ENCODE results near the gene FHL1. TPM values are rescaled to one million over a fixed set of nuclear protein-coding genes. Genes with fewer than 3 reads are reported as not detected.
"Not testable (repeated sequence)": the region's sequence is repeated elsewhere in the genome, so short reads cannot be mapped to it uniquely, and the experiment has no call there.

The FHL1 gene
- total RNA-seq, 1 donor from 2014 or later, result 68.3 TPM

DNA sequence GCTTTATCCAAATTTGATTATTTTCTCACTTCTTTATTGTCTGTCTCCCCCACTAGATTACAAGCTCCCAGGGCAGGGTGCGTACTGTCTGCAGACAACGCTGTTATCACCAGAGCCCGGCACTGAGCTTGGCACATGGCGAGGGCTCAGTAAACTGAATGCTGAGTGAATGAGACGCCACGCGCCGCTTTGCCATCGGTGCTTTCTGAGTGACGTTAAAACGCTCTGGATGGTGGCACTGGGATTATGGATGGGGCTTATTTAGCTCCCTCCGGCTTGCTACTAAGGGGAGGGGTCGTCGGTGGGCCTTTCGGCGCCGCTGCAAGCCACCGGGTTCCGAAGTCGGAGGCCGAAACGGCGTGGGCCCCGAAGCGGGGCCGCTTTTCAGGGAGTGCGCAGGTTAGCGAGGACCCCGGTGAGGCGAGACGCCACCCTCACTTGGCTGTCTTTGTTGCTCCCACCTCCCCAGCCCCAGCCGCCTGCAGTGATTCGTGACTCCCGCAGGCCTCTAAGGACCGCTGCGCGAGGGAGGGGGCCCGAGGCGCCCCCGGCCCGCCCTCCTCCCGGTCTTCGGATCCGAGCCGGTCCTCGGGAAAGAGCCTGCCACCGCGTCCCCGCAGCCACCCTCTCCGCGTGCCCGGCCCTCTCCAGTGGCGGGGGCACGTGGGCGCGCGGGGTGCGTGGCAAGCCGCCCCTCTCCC, 569 bp upstream of the FHL1 start:
- no peak for DNase-seq (ENCODE audit: extremely low read depth, low read depth, low spot score)

DNA sequence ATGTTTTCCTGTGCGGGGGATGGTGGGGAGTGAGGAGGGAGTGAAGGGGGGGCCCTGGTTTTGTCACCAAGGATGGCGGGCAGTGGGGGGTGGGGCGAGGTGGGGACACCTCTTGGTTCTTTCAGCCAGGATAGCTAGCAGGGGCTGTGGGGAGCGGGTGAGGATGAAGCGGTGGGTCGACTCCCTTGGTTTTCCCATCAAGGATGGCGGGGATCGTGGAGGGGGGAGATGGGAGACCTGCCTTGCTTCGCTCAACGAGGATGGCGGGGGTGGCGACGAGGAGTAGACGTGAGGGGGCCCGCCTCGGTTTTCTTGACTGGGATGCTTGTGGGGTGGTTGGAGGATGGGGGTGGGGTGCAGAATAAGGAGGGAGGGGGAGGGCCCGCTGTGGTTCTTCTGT, 643 bp downstream of the FHL1 start:
- DNase-seq (ENCODE audit: extremely low read depth, low read depth, low spot score), result no peak

DNA sequence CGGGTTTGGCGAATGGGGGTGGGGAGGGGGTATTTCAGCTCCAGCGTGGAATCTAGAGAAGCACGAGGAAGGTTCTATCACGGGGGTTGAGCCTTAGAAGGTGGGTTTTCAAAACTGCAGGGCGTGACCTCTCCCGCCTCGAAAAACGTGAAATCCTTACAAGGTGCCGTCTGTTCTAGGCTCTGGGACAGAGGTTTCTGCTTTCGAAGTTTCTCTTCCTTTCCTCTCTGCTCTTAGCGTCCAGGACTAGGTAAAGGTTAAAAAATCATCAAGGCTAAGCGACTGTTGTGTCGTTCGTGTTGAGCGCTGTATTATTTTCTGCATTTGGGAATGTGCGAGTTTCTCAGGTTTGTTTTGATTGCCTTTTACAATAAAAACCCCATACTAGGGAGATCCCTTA, 1.1 kb downstream of the FHL1 start:
- no peak for DNase-seq (ENCODE audit: extremely low read depth, low read depth, low spot score)

DNA sequence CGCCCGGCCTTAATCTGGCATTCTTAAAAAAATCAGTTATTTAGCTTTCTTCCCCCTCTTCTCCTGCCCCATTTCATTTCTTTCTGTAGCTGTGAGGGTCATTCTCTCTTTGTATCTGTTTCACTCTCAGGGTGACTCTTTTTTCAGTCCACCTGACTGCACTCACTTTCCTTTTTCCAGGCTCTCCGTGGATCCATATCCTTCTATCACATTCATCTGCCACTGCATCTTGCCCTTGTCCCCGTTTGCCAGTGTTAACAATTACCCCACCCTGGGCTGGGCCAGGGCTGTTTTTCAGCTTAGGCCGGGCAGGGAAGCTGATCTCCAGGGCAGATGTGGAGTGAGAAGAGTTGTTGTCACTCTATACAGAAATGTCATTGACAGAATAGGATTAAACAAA, 7.7 kb downstream of the FHL1 start:
- DNase-seq (ENCODE audit: extremely low read depth, low read depth, low spot score), result no peak

DNA sequence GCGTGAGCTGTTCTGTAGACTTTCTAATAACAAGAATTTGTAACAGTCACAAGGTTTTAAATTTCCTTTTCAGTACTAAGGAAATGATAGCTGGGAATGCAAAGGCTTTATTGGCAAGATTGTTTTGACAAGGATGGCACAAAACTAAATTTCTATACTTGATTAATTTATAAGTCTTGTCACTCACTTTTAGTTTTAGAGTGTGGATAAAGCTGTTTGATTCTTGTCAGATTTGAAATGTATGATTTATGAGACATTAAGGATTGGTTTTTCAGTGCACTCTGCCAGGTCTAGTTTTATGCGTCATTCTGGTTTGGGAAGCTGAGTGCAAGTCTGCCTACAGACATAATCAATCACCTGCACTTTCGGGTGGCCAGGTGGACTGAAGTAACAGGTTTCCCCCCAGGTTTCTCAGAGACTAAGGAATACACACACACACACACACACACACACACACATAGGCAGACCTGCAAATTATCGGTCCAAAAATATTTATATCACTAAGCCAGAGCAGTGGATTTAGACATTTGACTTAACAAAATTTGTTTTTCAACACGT, 9.3 kb downstream of the FHL1 start:
- DNase-seq (ENCODE audit: extremely low read depth, low read depth, low spot score), result no peak

DNA sequence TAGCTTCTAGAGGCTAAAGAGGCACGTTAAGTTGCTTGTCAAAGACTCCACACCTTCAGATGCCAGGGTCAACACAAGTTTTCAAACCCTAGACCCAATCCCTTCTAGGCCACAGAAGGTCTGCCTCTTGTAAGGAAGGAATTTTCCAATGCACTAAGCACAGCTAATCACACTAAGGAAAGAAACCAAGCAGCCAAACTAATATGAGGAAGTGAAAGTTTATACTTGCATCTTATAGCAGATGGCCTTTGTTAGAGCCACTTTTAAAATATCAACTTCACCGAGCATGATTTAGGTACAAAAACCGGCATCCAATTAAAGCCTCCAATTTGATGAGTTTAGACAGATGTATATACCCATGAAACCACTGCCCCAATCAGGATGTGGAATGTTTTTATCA, 9.9 kb downstream of the FHL1 start:
- DNase-seq (ENCODE audit: extremely low read depth, low read depth, low spot score), result no peak

DNA sequence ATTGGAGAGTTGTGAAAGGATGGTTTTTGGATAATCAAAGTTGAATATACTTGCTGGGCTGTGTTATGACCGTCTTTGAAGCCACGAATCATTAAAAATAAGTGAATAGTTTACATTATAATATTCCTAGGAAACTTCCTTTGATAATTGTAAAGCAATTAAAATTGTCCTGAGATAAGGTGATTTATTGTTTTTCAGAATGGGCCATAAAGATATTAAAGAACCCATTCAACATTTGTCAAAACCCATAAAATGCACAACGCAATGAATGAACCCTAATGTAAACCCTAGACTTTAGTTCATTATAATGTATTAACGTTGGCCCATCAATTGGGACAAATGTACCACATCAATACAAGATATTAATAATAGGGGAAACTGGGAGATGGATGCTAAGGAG, 11.4 kb downstream of the FHL1 start:
- no peak for DNase-seq (ENCODE audit: extremely low read depth, low read depth, low spot score)

DNA sequence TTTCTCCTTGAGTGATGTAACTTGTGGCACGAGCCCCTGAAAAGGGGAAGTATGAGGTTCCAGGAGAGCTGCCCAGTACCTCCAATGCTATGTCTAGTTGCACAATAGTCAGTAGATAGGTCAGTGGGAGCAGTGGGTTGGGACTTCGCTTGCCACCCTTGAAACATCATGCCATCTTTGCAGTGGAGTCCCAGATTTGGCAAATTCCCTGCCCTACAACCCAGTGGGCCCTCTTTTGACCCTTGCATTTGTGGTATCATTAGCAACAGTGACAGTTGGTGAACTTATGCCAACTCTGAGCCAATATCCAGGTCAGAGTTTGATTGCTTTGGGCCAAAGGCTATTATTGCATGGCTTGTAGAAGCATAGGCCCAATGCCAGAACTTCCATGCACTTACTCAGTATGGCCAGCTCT, 12.3 kb downstream of the FHL1 start:
- no peak for DNase-seq (ENCODE audit: extremely low read depth, low read depth, low spot score)

DNA sequence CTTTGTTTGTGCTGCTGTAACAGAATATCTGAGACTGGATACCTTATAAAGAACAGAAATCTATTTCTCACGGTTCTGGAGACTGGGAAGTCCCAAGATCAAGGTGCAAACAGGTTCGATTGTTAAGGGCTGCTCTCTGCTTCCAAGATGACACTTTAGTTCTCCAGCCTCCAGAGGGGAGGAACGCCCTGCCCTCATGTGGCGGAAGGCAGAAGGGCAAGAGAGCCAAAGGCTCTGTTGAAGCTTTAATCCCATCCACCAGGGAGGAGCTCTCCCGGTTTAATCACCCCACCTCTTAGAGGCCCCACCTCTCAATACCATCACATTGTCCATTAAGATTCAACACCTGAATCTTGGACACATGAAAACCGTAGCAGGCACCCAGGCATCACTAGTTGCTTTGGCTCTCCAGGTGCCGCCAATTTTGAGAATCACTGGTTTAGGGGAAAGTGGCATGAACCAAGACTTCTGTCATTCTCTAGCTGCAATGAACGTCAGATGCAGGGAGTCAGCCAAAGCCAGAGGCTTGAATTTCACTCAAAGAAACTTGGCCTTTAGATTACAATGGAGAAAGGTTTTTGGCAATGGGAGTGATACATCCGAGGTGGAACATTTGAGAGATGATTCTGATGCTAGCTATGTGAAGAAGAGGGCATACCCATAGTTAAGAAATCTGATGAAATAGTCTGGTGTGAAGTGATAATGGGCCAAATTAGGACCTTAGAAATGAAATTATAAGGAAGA, 15.7 kb downstream of the FHL1 start:
- no peak for DNase-seq (ENCODE audit: extremely low read depth, low read depth, low spot score)

DNA sequence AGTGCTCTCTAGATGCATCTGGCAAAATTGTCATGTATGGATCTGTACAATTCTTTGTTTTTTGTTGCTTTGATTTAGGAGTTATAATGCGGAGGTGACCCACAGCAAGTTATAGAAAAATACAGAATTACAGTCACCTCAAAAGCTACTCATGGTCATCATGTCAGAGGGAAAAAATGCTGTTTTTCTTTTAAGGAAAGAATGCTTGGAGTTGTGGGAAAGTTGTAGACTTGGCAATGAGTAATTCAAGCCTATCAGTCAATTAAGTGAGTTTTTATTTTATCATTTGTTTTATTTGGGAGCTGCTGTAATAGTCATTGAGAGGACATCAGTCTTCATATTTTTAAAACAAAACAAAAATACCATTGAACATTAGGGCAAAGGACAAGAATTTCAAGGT, 16.4 kb downstream of the FHL1 start:
- no peak for DNase-seq (ENCODE audit: extremely low read depth, low read depth, low spot score)

DNA sequence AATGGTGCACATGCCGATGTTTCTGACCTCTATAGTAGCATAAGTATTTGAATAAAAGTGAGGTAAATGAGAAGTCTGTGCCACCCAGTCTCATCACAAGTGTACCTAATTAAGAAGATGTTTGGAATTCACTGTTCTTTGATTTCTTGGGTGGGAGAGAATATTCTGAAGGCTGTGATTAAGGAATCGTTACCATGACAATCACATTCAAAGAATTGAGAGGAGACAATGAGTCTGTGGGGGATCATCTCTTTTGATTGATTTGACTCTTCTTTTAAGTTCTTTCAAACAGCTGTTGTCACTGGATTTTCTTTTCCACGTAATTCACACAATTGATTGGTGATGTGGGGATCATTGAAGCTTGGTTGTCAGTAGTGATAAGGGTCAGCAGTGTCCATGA, 18.1 kb downstream of the FHL1 start:
- DNase-seq (ENCODE audit: extremely low read depth, low read depth, low spot score), result no peak

DNA sequence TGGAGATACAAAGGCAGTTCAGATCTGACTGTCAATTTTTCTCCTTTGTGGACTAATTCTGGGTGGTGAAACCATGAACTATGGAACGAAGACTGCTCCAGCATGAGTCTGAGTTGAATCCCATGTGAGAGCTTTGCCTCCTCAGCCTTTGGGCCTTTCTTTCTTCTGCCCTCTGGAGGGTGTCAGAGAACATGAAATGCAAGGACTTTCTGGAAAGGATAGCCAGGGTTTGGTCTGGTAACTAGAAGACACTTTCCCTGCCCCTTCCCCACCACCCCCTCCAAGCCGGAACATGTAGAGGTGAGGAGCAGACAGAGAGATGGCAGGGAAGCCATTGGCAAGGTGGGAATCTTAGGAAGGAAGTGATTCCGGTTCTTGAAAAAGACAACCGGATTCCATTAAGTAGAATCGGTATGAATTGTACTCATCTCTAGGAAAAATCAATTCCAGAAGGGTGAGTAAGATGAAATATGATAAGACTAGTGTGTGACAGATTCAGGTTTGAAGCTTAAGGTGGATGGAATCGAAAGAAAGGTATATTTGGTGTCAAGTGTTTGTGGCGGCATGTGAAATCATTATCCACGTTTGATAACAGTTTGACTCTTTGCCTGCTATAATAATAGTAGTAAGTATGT, 19.0 kb downstream of the FHL1 start:
- no peak for DNase-seq (ENCODE audit: extremely low read depth, low read depth, low spot score)

DNA sequence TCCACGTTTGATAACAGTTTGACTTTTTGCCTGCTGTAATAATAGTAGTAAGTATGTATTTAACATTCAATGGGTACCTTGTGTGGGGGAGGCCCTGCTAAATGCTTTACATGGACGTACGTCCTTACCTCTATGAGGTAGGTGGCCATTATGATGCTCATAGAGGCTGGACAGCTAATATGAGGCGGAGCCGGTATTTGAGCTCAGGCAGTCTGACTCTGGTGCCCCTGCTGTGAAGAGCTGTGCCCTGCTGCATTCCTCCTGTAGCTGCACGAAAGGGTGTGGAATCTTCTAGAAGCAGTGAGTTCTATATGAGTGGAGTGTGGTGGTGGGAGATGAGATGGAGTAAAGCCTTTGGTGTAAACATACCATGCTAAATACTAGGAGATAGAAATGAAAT, 20.7 kb downstream of the FHL1 start:
- not testable (repeated sequence) for DNase-seq (ENCODE audit: extremely low read depth, low read depth, low spot score)

DNA sequence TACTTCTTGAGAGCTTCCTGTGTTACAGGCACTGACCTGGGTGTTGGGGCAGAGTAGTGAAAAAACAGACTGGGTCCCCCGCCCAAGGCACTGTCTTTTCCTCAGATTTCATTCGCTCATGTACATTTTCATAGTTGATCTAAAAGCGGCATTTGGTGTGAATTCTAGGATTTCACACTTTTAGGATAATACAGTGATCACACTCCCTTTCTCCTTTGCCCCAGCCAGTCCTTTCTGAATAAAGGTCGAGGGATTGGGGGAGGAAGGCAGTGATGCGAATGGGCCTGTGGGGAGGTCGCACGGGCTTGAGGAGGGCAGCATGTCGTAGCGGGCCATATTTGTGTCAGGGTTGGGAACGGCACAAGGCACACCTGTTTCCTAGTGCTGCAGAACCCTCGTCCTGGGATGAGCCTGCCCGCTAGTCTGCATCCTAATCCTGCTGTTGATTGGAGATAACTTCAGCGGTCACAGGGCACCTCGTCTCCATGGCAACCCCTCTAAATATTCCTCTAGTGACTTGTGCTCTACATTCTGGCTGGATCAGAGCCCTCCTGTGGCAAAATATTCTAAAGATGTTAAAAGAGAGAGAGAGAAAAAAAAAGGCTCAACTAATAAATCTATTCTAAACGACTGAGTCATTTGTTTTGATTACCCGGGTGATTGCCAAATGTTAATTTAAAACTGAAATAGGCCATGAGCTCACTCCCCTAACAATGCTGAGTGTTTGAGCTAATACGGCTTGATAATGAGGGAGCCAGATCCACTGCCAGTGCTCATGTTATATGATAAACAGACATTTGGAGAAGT, 21.8 kb downstream of the FHL1 start:
- DNase-seq (ENCODE audit: extremely low read depth, low read depth, low spot score), result peak; percentile 68

DNA sequence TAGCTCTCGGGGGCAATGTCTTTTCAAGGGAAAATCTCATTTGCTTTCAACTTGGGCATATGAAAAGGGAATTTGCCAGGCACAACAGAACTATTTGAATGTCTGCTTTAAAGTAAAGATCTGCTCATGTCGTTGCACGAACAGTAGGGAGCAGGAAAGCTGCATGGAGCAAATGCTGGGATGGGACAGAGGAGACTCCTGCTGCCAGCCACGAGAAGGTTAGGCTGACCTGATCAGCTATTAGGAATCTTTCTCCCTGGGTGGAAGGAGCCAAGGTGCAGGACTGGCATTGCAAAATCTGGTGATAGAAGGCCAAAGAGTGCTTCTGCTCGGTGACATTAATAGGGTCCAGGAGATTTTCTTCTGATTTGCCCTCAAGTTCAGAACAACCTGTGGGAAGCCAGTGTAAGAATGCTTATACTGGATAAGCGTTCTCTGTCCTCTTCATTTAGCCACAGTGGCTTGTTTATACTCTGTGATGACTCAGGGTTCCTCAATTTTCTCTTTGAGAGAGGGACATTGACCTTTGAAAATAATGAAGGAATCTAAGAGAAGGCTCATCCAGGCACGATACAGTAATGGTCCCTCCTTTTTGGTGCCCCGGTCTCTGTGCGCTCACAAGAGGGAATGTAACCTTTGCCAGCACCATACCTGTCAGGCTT, 22.9 kb downstream of the FHL1 start:
- DNase-seq (ENCODE audit: extremely low read depth, low read depth, low spot score), result no peak

DNA sequence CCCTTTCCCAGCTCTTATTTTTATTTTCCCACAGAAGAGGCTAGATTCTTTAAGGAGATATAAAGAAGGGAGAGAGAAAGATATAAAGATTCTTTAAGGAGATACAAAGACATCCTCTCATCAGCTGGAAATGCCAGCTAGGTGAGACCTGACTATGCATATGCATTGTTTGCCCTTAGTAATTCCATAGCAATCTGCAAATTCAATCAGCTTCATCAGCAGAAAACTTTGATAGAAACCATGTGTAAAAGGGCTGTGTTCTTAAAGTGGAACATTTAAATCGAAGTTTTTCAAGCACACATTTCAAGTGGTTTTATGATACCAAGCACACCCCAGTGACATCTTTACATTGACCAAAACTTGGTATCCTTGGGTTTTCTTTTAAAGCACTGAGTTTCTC, 24.1 kb downstream of the FHL1 start:
- no peak for DNase-seq (ENCODE audit: extremely low read depth, low read depth, low spot score)

DNA sequence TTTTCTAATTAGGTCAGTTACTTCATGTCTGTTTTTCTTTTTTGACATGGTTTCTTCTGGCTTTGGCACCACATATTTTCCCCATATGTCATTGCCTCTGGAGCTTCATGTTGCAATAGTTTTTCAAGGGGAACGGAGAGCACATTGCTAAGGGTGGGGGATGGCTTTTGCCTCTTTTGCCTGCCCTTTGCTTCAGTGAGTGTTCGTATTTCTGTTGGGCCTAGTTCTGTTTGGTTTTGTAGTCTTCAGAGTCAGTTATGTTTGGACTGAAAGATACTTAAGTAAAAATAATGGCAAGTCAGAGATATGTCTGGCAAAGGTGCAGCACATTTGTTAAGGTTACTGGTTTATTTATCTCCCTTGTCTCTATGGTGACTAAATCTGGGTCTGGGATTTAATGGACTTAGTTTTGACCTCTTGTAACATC, 29.1 kb downstream of the FHL1 start:
- no peak for DNase-seq (ENCODE audit: extremely low read depth, low read depth, low spot score)

DNA sequence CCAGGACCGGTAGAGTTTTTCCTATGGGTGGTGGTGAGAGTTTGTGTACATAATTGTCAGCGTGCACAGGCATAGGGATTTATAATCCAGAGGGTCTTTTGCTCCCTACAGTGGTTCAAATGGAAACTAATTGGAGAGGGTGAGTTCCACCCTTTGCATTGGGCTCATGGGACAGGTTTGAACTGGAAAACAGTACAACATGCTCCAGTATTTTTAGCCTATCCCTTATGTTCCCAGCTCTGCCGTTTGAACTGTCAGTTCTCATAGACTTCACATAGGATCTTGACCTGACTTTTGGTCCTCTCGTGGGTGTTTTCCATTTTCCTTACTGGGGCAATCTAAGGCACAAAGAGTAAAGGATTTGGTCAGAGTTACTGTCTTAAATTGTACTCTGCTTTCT, 31.8 kb downstream of the FHL1 start:
- no peak for DNase-seq (ENCODE audit: extremely low read depth, low read depth, low spot score)

DNA sequence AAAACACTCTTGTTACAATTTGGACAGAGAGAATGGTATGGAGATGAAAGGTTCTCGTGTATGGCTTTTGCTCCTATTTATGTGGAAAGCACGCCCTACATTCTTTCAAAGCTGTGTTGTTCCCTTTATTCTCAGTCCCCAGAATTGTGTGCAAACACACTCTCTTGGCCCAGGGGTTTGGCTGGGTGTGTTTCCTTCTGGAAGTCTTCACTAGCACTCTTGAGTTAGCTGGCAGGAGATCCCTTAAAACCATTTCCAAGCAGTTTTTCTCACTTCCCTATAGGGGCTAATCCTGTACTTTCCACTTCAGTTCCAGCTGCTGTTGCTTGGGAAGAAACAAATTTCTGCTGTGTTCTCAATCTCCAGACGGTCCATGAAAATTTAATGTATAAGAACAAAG, 35.1 kb downstream of the FHL1 start:
- no peak for DNase-seq (ENCODE audit: extremely low read depth, low read depth, low spot score)

DNA sequence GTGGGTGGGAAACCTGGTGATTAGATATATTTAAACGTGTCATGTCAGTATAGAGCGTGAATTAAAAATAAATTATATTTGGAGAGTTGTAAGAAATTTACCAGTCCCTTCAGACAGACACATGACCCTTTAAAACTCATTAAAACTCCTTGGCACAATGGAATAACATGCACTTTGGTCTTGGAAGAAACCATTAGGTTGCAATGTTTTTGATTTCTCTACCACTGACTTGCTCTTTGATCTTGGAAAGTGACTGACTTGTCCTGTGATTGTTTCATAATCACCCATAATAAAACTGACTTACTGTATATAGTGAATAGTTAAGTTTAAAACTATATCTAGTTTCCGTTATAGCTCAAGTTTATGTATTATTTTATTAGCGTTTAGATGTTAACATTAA, 35.8 kb downstream of the FHL1 start:
- DNase-seq (ENCODE audit: extremely low read depth, low read depth, low spot score), result no peak

Measured in glomerular endothelial cell (primary cell).